Astrocyte (in vitro differentiated cells and primary cell): ENCODE measurements around the gene ATP6V0B. TPM values are rescaled to one million over a fixed set of nuclear protein-coding genes. Genes with fewer than 3 reads are reported as not detected.

Experiments used
- DNase-seq: peaks from one replicate; pipeline ENCODE4 v3.0.0-alpha.2; 2010; ENCODE audit warnings: low read depth
- FAIRE-seq: peaks from 2 replicates; lab custom pipeline; 2011; peaks lifted over from hg19 to GRCh38; lab: Jason Lieb, UNC
- H2AFZ ChIP-seq: 2 replicates; pipeline ENCODE4 v1.6.0; 2012; ENCODE audit warnings: low read depth, low read length, inconsistent platforms
- H3K27ac ChIP-seq: 2 replicates; pipeline ENCODE4 v1.5.1; 2011; ENCODE audit warnings: low read depth, low read length, inconsistent platforms
- H3K27me3 ChIP-seq: 2 replicates; pipeline ENCODE4 v1.6.0; 2011; ENCODE audit warnings: low read length, inconsistent platforms; ENCODE audit not compliant: insufficient read depth
- H3K36me3 ChIP-seq: 2 replicates; pipeline ENCODE4 v1.5.1; 2011; ENCODE audit warnings: low read length, inconsistent platforms; ENCODE audit not compliant: insufficient read depth
- H3K4me1 ChIP-seq: 2 replicates; pipeline ENCODE4 v1.5.1; 2011; ENCODE audit warnings: low read length, inconsistent platforms; ENCODE audit not compliant: insufficient read depth
- H3K4me2 ChIP-seq: 2 replicates; pipeline ENCODE4 v1.6.0; 2012; ENCODE audit warnings: low read length, inconsistent platforms
- H3K4me3 ChIP-seq: 2 replicates; pipeline ENCODE4 v1.5.1; 2011; ENCODE audit warnings: low read depth, mild to moderate bottlenecking, low read length, inconsistent platforms; ENCODE audit not compliant: insufficient read depth
- H3K79me2 ChIP-seq: 2 replicates; pipeline ENCODE4 v1.6.0; 2012; ENCODE audit warnings: mild to moderate bottlenecking, low read length, inconsistent platforms; ENCODE audit not compliant: insufficient read depth
- H3K9ac ChIP-seq: 2 replicates; pipeline ENCODE4 v1.6.0; 2012; ENCODE audit warnings: mild to moderate bottlenecking, low read length, inconsistent platforms
- H3K9me3 ChIP-seq: 2 replicates; pipeline ENCODE4 v1.5.1; 2012; ENCODE audit warnings: low read depth, mild to moderate bottlenecking, low read length, inconsistent platforms; ENCODE audit not compliant: insufficient read depth
- H4K20me1 ChIP-seq: 2 replicates; pipeline ENCODE4 v1.6.0; 2012; ENCODE audit warnings: low read length, inconsistent platforms; ENCODE audit not compliant: insufficient read depth
- H3K27ac Mint-ChIP-seq: one replicate; pipeline ENCODE4 v1.8.0; 2021; ENCODE audit warnings: mild to moderate bottlenecking, mixed read lengths; ENCODE audit not compliant: unreplicated experiment
- H3K27me3 Mint-ChIP-seq: one replicate; pipeline ENCODE4 v1.8.0; 2021; ENCODE audit warnings: low read depth, mixed read lengths; ENCODE audit not compliant: unreplicated experiment
- H3K36me3 Mint-ChIP-seq: one replicate; pipeline ENCODE4 v1.8.0; 2021; ENCODE audit warnings: low read depth, mixed read lengths; ENCODE audit not compliant: unreplicated experiment
- H3K4me1 Mint-ChIP-seq: one replicate; pipeline ENCODE4 v1.8.0; 2021; ENCODE audit warnings: low read depth, mixed read lengths; ENCODE audit not compliant: unreplicated experiment
- H3K4me3 Mint-ChIP-seq: one replicate; pipeline ENCODE4 v1.8.0; 2021; ENCODE audit warnings: mild to moderate bottlenecking, moderate library complexity, mixed read lengths; ENCODE audit not compliant: unreplicated experiment
- H3K9me3 Mint-ChIP-seq: one replicate; pipeline ENCODE4 v1.8.0; 2021; ENCODE audit warnings: mild to moderate bottlenecking, mixed read lengths; ENCODE audit not compliant: unreplicated experiment
- CTCF ChIP-seq: IDR thresholded peaks from 2 replicates; pipeline ENCODE4 v1.5.1; 2011; ENCODE audit warnings: low read depth, mild to moderate bottlenecking, inconsistent platforms, low read length, moderate library complexity; ENCODE audit not compliant: insufficient read depth
- EZH2 ChIP-seq: IDR thresholded peaks from 2 replicates; pipeline ENCODE4 v1.6.1; 2012; ENCODE audit warnings: mild to moderate bottlenecking, low read length, inconsistent platforms; ENCODE audit not compliant: insufficient read depth
- total RNA-seq: library from RNA; stranded (reverse); gene quantifications from 2 replicates; pipeline ENCODE4 v1.2.1, GENCODE V29; 2021

ATP6V0B gene
- total RNA-seq, 1 donor from 2014 or later = 175 TPM

DNA sequence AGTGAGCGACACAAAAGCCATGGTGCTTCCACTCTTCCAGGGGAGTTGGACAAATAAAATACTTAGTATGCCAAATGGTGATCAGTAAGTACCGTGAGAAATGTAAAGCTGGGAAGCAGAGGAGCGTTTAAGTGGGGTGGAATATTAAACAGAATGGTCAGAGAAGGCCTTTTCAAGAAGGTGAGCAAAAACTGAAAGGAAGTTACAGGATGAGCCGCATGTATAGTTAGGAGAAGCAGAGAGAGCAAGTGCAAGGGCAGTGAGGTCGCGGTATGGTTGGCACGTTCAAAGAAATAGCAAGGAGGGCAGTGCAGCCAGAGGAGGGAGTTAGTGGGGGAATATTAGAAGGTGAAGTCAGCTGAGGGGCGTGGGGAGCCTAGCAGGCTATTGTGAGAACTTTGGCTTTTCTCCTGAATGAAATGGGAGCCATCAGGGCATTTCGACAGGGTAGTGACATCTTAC, 748 bp upstream of the ATP6V0B start:
- Mint-ChIP-seq H3K4me3 (peak overlapping the region; percentile 88), H3K27me3 (no peaks in the 10 kb centered on the region), H3K9me3 (no peaks in the 10 kb centered on the region), H3K27ac (peak overlapping the region; percentile 15), H3K4me1 (peaks cover 35% of the 10 kb centered on the region), H3K36me3 (peaks cover 16% of the 10 kb centered on the region)
- Histone ChIP-seq H3K4me2 (peak overlapping the region; percentile 97), H3K4me1 (peaks cover 37% of the 10 kb centered on the region), H3K4me3 (peak overlapping the region; percentile 80), H3K27me3 (no peaks in the 10 kb centered on the region), H3K79me2 (peaks cover 59% of the 10 kb centered on the region), H3K9ac (peak overlapping the region; percentile 90), H3K9me3 (no peaks in the 10 kb centered on the region), H3K27ac (peak overlapping the region; percentile 79), H2AFZ (peak overlapping the region; percentile 94), H4K20me1 (peaks cover 40% of the 10 kb centered on the region), H3K36me3 (peaks cover 22% of the 10 kb centered on the region)
- TF ChIP-seq CTCF (no peak), EZH2 (no peak)
- FAIRE-seq (no peak), DNase-seq (no peak)

DNA sequence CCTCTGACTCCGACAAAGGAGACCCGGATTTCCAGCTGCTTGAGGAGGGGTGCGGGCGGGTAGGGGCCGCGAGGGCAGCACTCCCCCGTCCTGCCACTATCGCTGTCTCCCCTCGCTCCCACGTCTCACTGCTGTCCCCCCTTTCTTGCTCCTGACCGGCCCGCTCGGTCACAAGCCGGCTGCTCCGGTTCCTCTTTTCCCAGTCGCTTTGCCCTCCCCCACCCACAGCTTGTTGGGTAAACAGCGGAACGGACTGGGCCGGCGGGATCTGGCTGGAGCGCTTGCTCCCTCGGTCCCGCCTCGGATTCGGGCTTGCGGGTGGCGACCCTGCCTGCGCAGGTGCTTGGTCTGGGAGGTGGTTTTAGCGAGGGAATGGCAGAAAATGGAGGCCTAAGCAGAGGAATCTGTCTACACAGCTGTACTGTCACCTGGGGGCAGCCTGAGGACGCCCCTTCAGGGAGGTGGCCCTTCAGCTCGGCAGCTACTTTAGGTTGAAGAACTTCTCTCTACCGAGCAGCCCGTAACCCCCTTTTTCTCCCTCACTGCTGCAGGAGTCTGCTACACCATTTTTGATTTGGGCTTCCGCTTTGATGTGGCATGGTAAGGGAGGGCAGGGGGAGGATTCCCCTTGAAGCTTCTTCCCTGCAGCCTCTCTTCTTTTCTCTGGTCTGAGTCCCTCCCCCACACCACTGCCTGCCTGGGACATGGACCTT, 645 bp downstream of the ATP6V0B start:
- H3K4me1 Mint-ChIP-seq = peaks cover 34% of the 10 kb centered on the region
- TF ChIP-seq CTCF (no peak), EZH2 (no peak)
- Histone ChIP-seq H4K20me1 (peaks cover 41% of the 10 kb centered on the region), H2AFZ (peak overlapping the region; percentile 94), H3K27ac (peak overlapping the region; percentile 79), H3K4me3 (peak overlapping the region; percentile 80), H3K4me1 (peaks cover 45% of the 10 kb centered on the region), H3K4me2 (peak overlapping the region; percentile 97), H3K9me3 (no peaks in the 10 kb centered on the region), H3K36me3 (peaks cover 22% of the 10 kb centered on the region), H3K27me3 (no peaks in the 10 kb centered on the region), H3K9ac (peak overlapping the region; percentile 90), H3K79me2 (peaks cover 63% of the 10 kb centered on the region)
- no peaks in the 10 kb centered on the region for H3K9me3 Mint-ChIP-seq
- no peak for DNase-seq
- H3K27ac Mint-ChIP-seq = peak overlapping the region; percentile 81
- no peaks in the 10 kb centered on the region for H3K27me3 Mint-ChIP-seq
- peak overlapping the region; percentile 88 for H3K4me3 Mint-ChIP-seq
- peaks cover 16% of the 10 kb centered on the region for H3K36me3 Mint-ChIP-seq
- no peak for FAIRE-seq

- no peaks in the 10 kb centered on the region for H3K9me3 Mint-ChIP-seq
- Histone ChIP-seq H3K9ac (peak overlapping the region; percentile 90), H3K4me3 (peak overlapping the region; percentile 80), H3K27ac (peak overlapping the region; percentile 79), H3K27me3 (no peaks in the 10 kb centered on the region), H3K36me3 (peaks cover 22% of the 10 kb centered on the region), H4K20me1 (peaks cover 45% of the 10 kb centered on the region), H3K9me3 (no peaks in the 10 kb centered on the region), H2AFZ (no peak overlapping the region), H3K4me1 (peaks cover 45% of the 10 kb centered on the region), H3K4me2 (peak overlapping the region; percentile 97), H3K79me2 (peaks cover 63% of the 10 kb centered on the region)
- FAIRE-seq (no peak), DNase-seq (no peak)
- H3K27ac Mint-ChIP-seq = peak overlapping the region; percentile 81
- H3K4me1 Mint-ChIP-seq = peaks cover 34% of the 10 kb centered on the region
- H3K27me3 Mint-ChIP-seq = no peaks in the 10 kb centered on the region
- TF ChIP-seq EZH2 (no peak), CTCF (no peak)
- H3K36me3 Mint-ChIP-seq = peaks cover 19% of the 10 kb centered on the region
- H3K4me3 Mint-ChIP-seq = peak overlapping the region; percentile 88
Observed at GRCh38 chr1:43976045-43976444, 1.3 kb downstream of the ATP6V0B start.
